ENCODE measurements around the gene ADRM1. TPM values are rescaled to one million over a fixed set of nuclear protein-coding genes. Genes with fewer than 3 reads are reported as not detected.

The ADRM1 gene
- total and polyA plus RNA-seq, 12 donors: 67.7 to 192 (median 74.7) TPM

GRCh38 chr20:62327726-62328495 is 25.1 kb downstream of the ADRM1 start:
- ATAC-seq (no peak), DNase-seq (peak in 1 of 2 donors; percentile 13)
- Histone ChIP-seq H3K27me3 (no peaks in the 10 kb centered on the region), H3K4me3 (no peak overlapping the region), H3K36me3 (peaks cover 10 to 98% (median 83%) of the 10 kb centered on the region in 9 donors), H3K9me3 (no peaks in the 10 kb centered on the region), H3K27ac (no peak overlapping the region), H3K4me1 (peaks cover 0 to 5% (median 0%) of the 10 kb centered on the region in 9 donors)
- intact Hi-C loops (cut with DNase I): no loop called here
- WGBS, 2 donors: 89 to 90% methylated on average over 33 of the region's 33 CpGs
- no peak for TF ChIP-seq CTCF (IDR thresholded peaks at IDR 0.05)

GRCh38 chr20:62328684-62329388 is 26.0 kb downstream of the ADRM1 start:
- no peaks in the 10 kb centered on the region for H3K27me3 ChIP-seq
- WGBS, 2 donors: 89 to 92% methylated on average over 26 of the region's 26 CpGs
- H3K4me1 ChIP-seq: peaks cover 0 to 5% (median 0%) of the 10 kb centered on the region in 9 donors
- TF ChIP-seq CTCF (IDR thresholded peaks at IDR 0.05): no peak
- no peaks in the 10 kb centered on the region for H3K9me3 ChIP-seq
- intact Hi-C loops (cut with DNase I): no loop called here
- H3K36me3 ChIP-seq: peaks cover 10 to 98% (median 78%) of the 10 kb centered on the region in 9 donors
- ATAC-seq: no peak
- H3K27ac ChIP-seq: no peak overlapping the region
- no peak overlapping the region for H3K4me3 ChIP-seq
- DNase-seq: no peak

GRCh38 chr20:62329389-62330377 is 26.9 kb downstream of the ADRM1 start:
- H3K27me3 ChIP-seq: no peaks in the 10 kb centered on the region
- ATAC-seq (no peak), DNase-seq (no peak)
- no peaks in the 10 kb centered on the region for H3K9me3 ChIP-seq
- H3K4me3 ChIP-seq: no peak overlapping the region
- intact Hi-C loops (cut with DNase I): no loop called here
- TF ChIP-seq CTCF (IDR thresholded peaks at IDR 0.05): no peak
- no peak overlapping the region for H3K27ac ChIP-seq
- 96% methylated on average over 37 of the region's 37 CpGs for WGBS, 2 donors
- H3K4me1 ChIP-seq: peaks cover 0 to 5% (median 0%) of the 10 kb centered on the region in 9 donors
- H3K36me3 ChIP-seq: peaks cover 10 to 98% (median 78%) of the 10 kb centered on the region in 9 donors

All from heart right ventricle (tissue), 16 donors.